ENCODE measurements around the gene UNC13C. TPM values are rescaled to one million over a fixed set of nuclear protein-coding genes. Genes with fewer than 3 reads are reported as not detected.

Gene UNC13C
- total and polyA plus RNA-seq, 2 donors (not counting 3 experiments of a cell fraction or from before 2014, with no cell fraction given), result not detected

DNA sequence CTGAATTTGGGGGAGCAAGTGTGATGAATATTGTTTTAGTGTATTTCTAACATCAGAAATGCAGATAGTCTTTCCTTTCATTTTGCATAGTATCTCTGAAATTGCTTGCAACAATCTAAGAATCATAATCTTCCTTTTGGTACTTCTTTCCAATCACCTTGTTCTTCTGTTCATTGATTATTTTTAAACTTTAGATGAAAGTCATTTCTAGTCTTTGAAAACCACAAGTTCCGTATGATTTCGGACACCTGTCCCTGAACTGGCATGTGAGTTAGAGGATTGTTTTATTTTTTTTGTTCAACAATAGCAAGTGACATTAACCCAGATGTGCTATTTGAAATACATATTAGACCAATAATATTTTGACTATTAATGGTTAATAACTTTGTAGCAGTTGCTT is 329.7 kb downstream of the UNC13C start:
- ChIA-PET POLR2A (no interaction called here), CTCF (no interaction called here)
- H3K9me3 ChIP-seq (replicated peaks; ENCODE audit: control insufficient read depth, insufficient read depth, low read length), result no peaks in the 10 kb centered on the region
- FAIRE-seq, result no peak
- H3K36me3 ChIP-seq (ENCODE audit: control insufficient read depth in 2 of 2, extremely low read depth in 1 of 2, insufficient read depth in 2 of 2, low read length in 2 of 2), result no peaks in the 10 kb centered on the region
- no peak overlapping the region for H3K4me3 ChIP-seq (replicated peaks in 1 of 3; ENCODE audit: insufficient read depth in 1 of 3, low read depth in 1 of 3, low read length in 3 of 3)
- H3K27me3 ChIP-seq (ENCODE audit: control insufficient read depth in 2 of 2, insufficient read depth in 2 of 2, low read length in 2 of 2), result no peaks in the 10 kb centered on the region
- no peak overlapping the region for H3K9ac ChIP-seq (replicated peaks; ENCODE audit: extremely low read depth, insufficient read depth, low read length)
- DNase-seq (ENCODE audit: low read depth, low spot score), result no peak
- no peak overlapping the region for H3K4me2 ChIP-seq (ENCODE audit: insufficient read depth, low read length)
- BruUV-seq (replicated peaks), result no TSS peak
- intact Hi-C loops (cut with micrococcal nuclease) (no loop called here), dilution Hi-C loops (cut with MboI; ENCODE audit: extremely low pct_ligation_motif_present, low sequenced_read_pairs) (no loop called here)
- no peak overlapping the region for H2AFZ ChIP-seq (ENCODE audit: low read depth, low read length)
- no peaks in the 10 kb centered on the region for H4K20me1 ChIP-seq (replicated peaks; ENCODE audit: control insufficient read depth, extremely low read depth, insufficient read depth, low read length)
- H3K79me2 ChIP-seq (ENCODE audit: control insufficient read depth, insufficient read depth, low read length), result no peaks in the 10 kb centered on the region
- TF ChIP-seq MAX (IDR thresholded peaks at IDR 0.05; ENCODE audit: insufficient read depth, insufficient read length) (no peak), MYC (IDR thresholded peaks at IDR 0.05; ENCODE audit: low read depth, low read length) (no peak), POLR2A (IDR thresholded peaks at IDR 0.05; ENCODE audit: low read depth, low read length) (no peak), FOS (IDR thresholded peaks at IDR 0.05; ENCODE audit: borderline replicate concordance, insufficient read depth, low read length) (no peak), CTCF (IDR thresholded peaks at IDR 0.05; ENCODE audit: extremely low read depth in 1 of 2, insufficient read depth in 1 of 2, low read depth in 1 of 2, low read length in 2 of 2) (no peak), JUN (IDR thresholded peaks at IDR 0.05; ENCODE audit: borderline replicate concordance, insufficient read depth, insufficient read length, low read depth) (no peak), EZH2 (IDR thresholded peaks at IDR 0.05; ENCODE audit: borderline replicate concordance, low read depth, low read length, severe bottlenecking) (no peak), POLR2AphosphoS5 (IDR thresholded peaks at IDR 0.05; ENCODE audit: insufficient read depth, low read depth, low read length) (no peak), GATA2 (IDR thresholded peaks at IDR 0.05; ENCODE audit: insufficient read depth, insufficient read length, low read depth, low read length) (no peak)
- H3K9me1 ChIP-seq (replicated peaks; ENCODE audit: control insufficient read depth, extremely low read depth, insufficient read depth, low read length), result no peaks in the 10 kb centered on the region
- H3K4me1 ChIP-seq (ENCODE audit: control insufficient read depth, extremely low read depth, insufficient read depth, low read length), result no peaks in the 10 kb centered on the region
- no peak overlapping the region for H3K27ac ChIP-seq (ENCODE audit: insufficient read depth, low read depth, low read length)

All from endothelial cell of umbilical vein (primary cell).